Measurements from ENCODE around the gene KNDC1. TPM values are rescaled to one million over a fixed set of nuclear protein-coding genes. Genes with fewer than 3 reads are reported as not detected.

The KNDC1 gene
- total RNA-seq, 1 experiment from 2014 or later = 1.7 TPM

DNA sequence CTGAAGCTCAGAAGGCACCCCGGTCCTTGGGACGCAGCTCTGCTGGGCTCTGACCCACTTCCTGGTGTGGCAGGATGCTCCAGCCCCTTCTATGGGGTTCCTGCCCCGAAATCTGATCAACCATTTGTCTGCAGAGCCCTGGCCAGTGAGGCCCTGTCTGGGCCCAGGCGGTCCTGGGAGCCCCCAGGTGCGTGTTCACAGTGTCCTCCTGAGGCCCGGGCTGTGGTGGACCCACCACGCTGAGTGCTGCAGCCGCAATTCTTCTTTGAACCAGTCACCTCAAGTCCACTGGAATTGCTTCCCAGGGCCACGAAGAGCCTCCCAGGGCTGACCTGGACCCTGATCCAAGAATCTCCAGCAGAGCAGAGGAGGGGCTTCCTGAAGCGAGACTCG is 19.1 kb downstream of the KNDC1 start:
- H2AFZ ChIP-seq = no peak overlapping the region
- peaks cover 12% of the 10 kb centered on the region; the same call in 1 of the 2 replicates for H3F3A ChIP-seq (ENCODE audit: insufficient read depth, low read depth)
- no peak overlapping the region for H3K27ac ChIP-seq
- TF ChIP-seq, protein P1, sequence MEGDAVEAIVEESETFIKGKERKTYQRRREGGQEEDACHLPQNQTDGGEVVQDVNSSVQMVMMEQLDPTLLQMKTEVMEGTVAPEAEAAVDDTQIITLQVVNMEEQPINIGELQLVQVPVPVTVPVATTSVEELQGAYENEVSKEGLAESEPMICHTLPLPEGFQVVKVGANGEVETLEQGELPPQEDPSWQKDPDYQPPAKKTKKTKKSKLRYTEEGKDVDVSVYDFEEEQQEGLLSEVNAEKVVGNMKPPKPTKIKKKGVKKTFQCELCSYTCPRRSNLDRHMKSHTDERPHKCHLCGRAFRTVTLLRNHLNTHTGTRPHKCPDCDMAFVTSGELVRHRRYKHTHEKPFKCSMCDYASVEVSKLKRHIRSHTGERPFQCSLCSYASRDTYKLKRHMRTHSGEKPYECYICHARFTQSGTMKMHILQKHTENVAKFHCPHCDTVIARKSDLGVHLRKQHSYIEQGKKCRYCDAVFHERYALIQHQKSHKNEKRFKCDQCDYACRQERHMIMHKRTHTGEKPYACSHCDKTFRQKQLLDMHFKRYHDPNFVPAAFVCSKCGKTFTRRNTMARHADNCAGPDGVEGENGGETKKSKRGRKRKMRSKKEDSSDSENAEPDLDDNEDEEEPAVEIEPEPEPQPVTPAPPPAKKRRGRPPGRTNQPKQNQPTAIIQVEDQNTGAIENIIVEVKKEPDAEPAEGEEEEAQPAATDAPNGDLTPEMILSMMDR (conservative IDR thresholded peaks at IDR 0.05) = no peak
- TF ChIP-seq EZH2 (IDR thresholded peaks at IDR 0.05; ENCODE audit: low read depth) = no peak
- no TSS peak for BruUV-seq (replicated peaks)
- H3K4me3 ChIP-seq = no peak overlapping the region
- intact Hi-C loops (cut with micrococcal nuclease; ENCODE audit: unreplicated experiment) = no loop called here
- H3K4me1 ChIP-seq (replicated peaks; ENCODE audit: insufficient read depth) = no peaks in the 10 kb centered on the region
- ChIA-PET POLR2A (ENCODE audit: unreplicated experiment) (no interaction called here), CTCF (no interaction called here)
- no peaks in the 10 kb centered on the region for H3K9me3 ChIP-seq (ENCODE audit: insufficient read depth, low read depth)
- H3K9me2 ChIP-seq (ENCODE audit: insufficient read depth) = no peaks in the 10 kb centered on the region
- DNase-seq = no peak
- no peak overlapping the region for H3K4me2 ChIP-seq
- peaks cover 33% of the 10 kb centered on the region for H3K27me3 ChIP-seq (ENCODE audit: insufficient read depth, low read depth)
- H4K20me1 ChIP-seq (ENCODE audit: insufficient read depth) = no peaks in the 10 kb centered on the region
- no peaks in the 10 kb centered on the region for H3K79me2 ChIP-seq (ENCODE audit: low read depth)
- no peaks in the 10 kb centered on the region for H3K36me3 ChIP-seq (ENCODE audit: low read depth)

DNA sequence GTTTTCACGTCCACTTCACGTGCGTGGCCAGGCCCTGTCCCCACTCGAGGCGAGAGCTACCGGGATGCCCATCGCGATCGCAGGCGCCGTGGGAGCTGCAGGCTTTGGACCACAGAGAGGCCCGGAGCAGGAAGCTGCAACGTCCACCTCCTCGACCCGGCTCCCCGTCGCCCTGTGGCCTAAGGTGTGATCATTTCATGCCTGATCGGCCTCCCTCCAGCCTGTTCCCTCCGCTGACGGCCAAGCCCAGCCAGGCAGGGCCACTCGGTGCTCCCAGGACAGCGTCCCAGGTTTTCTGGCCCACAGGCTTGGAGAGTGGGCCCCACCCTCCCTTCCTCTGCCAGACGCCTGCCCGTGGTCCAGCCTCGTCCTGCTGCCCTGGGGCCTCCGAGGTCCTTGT is 19.6 kb downstream of the KNDC1 start:
- H3K79me2 ChIP-seq (ENCODE audit: low read depth) = no peaks in the 10 kb centered on the region
- no peaks in the 10 kb centered on the region for H3K9me2 ChIP-seq (ENCODE audit: insufficient read depth)
- H3F3A ChIP-seq (ENCODE audit: insufficient read depth, low read depth) = peaks cover 12% of the 10 kb centered on the region; the same call in 1 of the 2 replicates
- no peak overlapping the region for H3K4me2 ChIP-seq
- H3K27me3 ChIP-seq (ENCODE audit: insufficient read depth, low read depth) = peaks cover 36% of the 10 kb centered on the region
- POLR2A ChIA-PET (ENCODE audit: unreplicated experiment) = no interaction called here
- BruUV-seq (replicated peaks) = no TSS peak
- no peaks in the 10 kb centered on the region for H3K36me3 ChIP-seq (ENCODE audit: low read depth)
- no peaks in the 10 kb centered on the region for H3K4me1 ChIP-seq (replicated peaks; ENCODE audit: insufficient read depth)
- H3K4me3 ChIP-seq = no peak overlapping the region
- no peak overlapping the region for H2AFZ ChIP-seq
- H4K20me1 ChIP-seq (ENCODE audit: insufficient read depth) = no peaks in the 10 kb centered on the region
- TF ChIP-seq, protein P1 (conservative IDR thresholded peaks at IDR 0.05) = no peak
- no peak for TF ChIP-seq EZH2 (IDR thresholded peaks at IDR 0.05; ENCODE audit: low read depth)
- intact Hi-C loops (cut with micrococcal nuclease; ENCODE audit: unreplicated experiment) = no loop called here
- no peak for DNase-seq
- H3K9me3 ChIP-seq (ENCODE audit: insufficient read depth, low read depth) = no peaks in the 10 kb centered on the region
- H3K27ac ChIP-seq = no peak overlapping the region
- CTCF ChIA-PET = no interaction called here

- no TSS peak for BruUV-seq (replicated peaks)
- H3K36me3 ChIP-seq (ENCODE audit: low read depth) = no peaks in the 10 kb centered on the region
- DNase-seq = no peak
- no peaks in the 10 kb centered on the region for H3K9me3 ChIP-seq (ENCODE audit: insufficient read depth, low read depth)
- H4K20me1 ChIP-seq (ENCODE audit: insufficient read depth) = no peaks in the 10 kb centered on the region
- CTCF ChIA-PET = no interaction called here
- H3K79me2 ChIP-seq (ENCODE audit: low read depth) = no peaks in the 10 kb centered on the region
- intact Hi-C loops (cut with micrococcal nuclease; ENCODE audit: unreplicated experiment) = no loop called here
- no peak overlapping the region for H3K4me3 ChIP-seq
- no peak for TF ChIP-seq EZH2 (IDR thresholded peaks at IDR 0.05; ENCODE audit: low read depth)
- TF ChIP-seq, protein P1 (conservative IDR thresholded peaks at IDR 0.05) = no peak
- H3K4me2 ChIP-seq = no peak overlapping the region
- H3K4me1 ChIP-seq (replicated peaks; ENCODE audit: insufficient read depth) = no peaks in the 10 kb centered on the region
- H3F3A ChIP-seq (ENCODE audit: insufficient read depth, low read depth) = peaks cover 12% of the 10 kb centered on the region; the same call in 1 of the 2 replicates
- H3K27ac ChIP-seq = no peak overlapping the region
- POLR2A ChIA-PET (ENCODE audit: unreplicated experiment) = no interaction called here
- H3K9me2 ChIP-seq (ENCODE audit: insufficient read depth) = no peaks in the 10 kb centered on the region
- no peak overlapping the region for H2AFZ ChIP-seq
- peaks cover 37% of the 10 kb centered on the region for H3K27me3 ChIP-seq (ENCODE audit: insufficient read depth, low read depth)
Observed at GRCh38 chr10:133180192-133180964, 20.4 kb downstream of the KNDC1 start.
